ENCODE measurements around the gene NOVA1. TPM values are rescaled to one million over a fixed set of nuclear protein-coding genes. Genes with fewer than 3 reads are reported as not detected.

Gene NOVA1
- total RNA-seq, 1 donor from 2014 or later = 11.7 TPM

DNA sequence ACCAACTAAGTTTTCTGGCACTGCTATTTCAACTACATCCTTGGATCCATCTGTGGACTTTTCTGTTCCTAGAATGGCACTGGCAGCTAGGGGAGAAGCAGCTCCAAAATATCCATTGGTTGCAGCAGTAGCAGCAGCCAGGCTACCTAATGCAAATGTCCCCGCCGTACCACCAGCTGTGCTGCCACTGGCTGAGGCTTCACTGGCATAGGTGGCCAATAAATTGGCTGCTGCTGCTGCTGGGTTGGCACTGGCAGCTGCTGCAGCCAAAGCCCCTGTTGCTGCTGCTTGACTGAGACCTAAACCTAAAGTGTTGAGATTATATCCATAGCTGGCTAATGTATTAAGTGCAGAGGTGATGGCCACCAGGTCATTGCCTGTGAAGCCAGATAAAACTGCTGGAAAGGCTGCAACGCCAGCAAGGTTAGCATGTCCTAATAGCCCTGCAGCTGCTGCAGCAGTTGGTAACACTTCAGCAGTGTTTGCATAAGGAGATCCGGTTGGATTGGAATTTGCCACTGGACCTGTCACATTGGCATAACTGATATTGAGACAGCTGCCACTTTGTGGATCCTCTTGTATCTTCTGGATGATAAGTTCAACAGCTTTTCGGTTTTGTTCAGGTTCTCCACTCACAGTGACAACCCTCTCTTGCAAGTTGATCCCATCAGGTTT, 149.5 kb downstream of the NOVA1 start:
- DNase-seq (ENCODE audit: low spot score) = no peak

DNA sequence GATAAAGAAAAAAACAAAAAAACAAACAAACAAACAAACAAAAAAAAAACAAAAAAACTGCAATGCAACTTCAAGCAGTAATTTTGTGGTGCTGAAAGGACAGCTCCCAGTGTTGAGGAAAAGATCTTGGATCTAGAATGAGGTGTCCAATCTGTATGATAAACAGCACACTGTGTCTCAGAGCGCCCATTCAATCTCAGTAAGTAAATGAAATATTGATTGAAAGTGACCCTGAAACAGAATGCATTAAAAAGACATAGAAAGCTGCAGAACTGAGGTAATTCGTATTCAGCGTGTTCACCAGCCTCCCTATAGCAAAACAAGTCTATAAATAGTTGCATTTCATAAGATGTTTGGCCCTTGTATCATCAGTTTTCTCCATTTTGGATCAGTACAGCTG, 153.0 kb downstream of the NOVA1 start:
- no peak for DNase-seq (ENCODE audit: low spot score)

DNA sequence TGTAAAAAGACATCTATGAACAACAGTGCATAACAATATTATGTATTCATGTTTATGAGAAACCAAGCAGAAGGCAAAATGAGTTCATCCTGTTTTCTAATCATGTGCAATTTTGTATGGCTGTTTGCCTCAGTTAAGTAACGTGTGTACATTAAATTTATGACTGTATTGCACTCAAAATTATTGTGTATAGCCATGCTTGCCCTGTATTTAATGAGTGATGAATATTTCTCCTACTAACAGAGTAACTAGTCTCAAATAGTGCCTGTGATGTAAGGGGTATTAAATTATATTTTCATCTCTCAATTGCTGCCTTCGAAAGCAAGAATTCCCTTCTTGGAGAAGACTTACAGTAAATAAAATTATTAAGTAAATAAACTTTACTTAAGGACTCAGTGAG, 154.2 kb downstream of the NOVA1 start:
- DNase-seq (ENCODE audit: low spot score) = no peak

DNA sequence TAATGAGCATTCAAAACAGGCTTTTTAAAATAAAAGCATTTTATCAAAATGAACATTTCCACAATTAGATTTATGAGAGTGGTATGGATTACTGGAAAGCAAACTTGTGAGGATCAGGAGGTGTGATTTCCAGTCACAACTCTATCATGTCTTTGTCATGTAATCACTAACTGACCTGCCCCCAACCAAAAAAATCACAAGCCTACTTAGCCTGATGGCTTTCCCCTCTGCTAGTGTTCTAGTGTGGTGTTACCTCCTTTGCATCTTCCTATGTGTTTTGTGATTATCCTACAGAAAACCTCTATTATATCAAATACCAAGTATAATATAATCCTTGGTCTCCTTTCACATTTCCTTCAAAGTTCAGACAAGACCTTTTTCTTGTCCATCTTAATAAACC, 168.6 kb downstream of the NOVA1 start:
- no peak for DNase-seq (ENCODE audit: low spot score)

DNA sequence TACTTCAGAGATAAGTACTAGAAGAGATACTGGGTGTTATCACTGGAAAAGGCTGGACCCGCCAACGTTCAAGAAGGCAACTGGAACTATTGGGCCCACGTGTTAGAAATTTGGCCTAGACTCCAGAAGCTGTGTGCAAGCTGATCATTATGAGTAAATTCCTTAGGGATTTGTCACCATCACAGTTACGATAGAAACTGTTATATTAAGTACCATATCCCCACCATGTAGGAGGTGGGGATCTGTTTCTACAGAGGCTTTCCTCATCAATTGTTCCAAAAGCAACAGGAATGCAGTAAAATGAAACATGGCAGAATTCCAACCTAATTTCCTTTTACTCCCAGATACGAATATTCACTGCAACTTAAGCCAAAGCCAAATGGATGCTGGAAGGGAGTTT, 170.7 kb downstream of the NOVA1 start:
- DNase-seq (ENCODE audit: low spot score) = no peak

DNA sequence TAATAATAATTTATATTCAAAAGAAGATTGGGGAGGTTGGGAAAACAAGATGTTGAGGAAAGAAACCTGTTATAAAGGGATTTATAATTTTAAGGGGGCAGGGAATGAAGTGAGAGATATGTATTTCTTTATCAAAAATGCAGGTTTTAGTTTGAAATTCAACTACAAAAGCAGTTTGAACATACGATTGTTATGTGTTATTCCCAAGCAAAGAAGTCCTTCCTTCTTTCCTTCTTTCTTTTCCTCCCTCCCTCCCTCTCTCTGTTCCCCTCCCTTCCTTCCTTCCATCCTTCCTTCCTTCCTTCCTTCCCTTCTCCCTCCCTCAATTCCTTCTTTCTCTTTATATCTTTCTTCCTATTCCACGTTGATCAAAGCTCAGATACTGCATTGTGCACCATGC, 173.3 kb downstream of the NOVA1 start:
- DNase-seq (ENCODE audit: low spot score) = no peak

DNA sequence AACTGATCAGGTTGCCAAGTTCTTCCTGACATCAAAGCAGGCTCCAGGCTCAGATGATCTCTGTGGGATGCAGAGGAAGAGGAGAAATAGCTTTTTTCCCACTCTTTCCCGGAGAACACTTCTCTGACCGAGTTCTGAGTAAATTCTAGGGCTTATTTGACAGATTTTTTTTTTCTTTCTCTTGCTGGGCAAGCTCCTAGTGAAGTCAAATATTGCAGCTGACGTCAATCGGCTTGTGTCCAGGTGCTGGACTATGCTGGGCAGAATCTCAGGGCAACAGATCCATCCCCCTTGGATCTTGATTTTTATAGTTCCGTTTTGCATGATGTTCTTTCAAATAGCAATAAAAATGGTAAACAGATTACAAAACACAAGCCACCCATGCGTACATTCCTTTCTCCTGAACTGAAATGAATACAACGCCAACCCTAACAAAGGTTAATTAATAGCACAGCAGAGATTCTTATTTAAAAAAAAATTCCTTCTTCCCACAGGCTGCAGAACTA, 182.2 kb downstream of the NOVA1 start:
- DNase-seq (ENCODE audit: low spot score) = no peak

DNA sequence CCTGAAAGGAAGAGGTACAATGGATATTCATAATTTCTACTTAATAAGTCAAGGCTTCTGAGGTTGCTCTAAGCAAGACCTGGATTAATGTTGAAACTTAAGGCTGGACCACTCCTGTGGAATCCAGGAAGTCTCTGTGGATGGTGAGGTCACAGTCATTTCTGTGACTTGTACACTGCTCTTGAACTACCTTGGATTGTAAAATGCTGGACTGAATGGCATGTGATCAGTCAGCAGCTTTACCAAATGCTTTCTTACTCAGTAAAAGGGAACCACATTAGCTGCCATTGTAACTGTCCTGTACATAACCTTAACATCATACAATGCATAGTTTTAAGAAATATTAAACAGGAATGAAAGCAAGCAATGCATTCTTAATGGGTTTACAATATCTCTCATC, 182.9 kb downstream of the NOVA1 start:
- DNase-seq (ENCODE audit: low spot score) = no peak

DNA sequence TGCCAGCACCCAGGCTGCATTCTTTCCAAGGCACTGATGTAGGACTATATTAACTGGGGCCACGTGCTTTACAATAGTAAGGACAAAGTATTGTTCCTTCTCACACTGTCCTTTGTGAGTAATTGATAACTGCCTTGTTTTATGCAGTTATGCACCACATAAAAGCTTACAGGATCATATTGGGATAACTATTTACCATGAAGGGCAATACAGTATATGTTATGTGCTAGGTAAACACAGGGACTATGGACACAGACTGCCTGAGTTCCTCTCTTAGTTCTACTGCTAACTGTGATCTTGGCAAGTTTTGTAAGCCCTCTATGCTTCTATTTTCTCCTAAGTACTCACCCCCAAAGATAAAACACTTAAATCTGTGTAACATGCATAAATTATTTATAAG, 183.7 kb downstream of the NOVA1 start:
- DNase-seq (ENCODE audit: low spot score) = no peak

DNA sequence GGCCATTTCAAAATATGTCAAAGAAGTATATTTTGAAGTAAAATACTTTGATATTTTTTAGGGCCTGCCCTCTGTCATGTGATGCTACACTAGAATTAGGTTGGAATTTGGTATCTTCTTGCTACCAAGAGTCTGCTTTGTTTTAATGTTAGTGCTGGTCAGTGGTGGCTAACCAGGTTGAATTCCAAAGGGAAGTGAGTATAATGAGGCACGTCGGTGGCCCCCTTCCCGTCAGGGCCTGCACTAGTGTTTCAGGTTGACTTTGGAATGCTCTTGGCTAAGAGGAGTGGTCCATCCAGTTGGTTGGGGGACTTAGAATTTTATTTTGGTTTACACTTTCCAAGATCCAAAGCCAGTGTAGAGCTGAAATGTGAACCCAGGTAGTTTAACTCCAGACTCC, 185.4 kb downstream of the NOVA1 start:
- no peak for DNase-seq (ENCODE audit: low spot score)

DNA sequence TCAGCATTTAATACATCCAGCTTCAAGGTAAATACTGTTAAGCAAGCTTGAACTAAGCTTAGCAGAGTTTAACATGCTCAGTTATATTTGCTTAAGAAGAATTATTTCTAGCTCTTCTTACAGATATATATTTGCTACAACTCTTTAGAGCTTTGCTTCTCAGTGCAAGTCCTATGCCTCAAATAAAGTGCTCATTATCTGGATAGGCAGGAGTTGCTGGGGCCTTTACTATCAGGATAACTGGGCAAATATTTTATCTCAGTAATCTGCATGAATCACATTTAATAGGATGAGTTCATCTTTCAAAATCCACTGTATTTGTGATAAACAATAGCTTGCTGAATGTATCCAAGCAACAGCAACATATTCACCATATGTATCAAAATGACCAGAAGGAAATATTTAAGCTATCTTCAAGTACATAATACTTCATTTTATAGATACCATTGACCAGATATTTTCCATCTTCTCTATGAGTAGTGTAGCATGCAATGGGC, 187.6 kb downstream of the NOVA1 start:
- DNase-seq (ENCODE audit: low spot score) = no peak

DNA sequence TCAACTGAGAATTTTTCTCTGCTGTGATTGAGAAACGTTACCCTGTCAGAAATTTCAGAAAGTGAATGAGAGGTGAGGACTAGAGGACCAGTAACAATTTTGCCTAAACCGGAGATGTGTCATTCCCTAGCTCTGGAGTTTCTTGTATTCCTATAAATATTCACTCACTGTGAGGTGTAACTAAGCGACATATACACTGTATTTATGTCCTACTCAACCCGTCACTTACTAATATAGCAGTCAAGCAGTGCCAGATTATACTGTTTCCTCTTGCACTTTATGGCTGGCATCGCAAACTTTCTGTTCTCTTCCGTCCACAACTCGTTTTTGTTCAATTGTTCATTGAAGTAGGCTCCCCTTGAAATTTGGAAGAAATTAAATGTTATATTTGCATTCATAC, 192.9 kb downstream of the NOVA1 start:
- no peak for DNase-seq (ENCODE audit: low spot score)

DNA sequence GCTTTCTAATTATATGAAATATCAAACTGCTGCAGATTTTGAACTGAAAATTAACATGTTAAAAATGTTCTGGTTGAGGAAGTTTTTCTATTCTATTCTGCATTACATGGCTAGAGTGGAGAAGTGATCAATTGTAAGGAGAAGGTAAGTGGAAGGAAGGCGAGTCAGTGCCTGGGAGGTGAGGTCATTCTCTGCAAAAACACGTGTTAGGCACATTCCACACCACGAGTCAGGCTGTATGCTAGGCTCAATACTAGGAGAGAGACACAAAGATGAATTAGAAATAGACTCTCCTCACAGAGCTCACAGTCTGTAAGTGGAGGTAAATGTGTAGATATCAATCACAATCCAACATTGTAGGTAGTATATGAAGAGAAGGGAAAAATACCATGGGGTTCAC, 194.1 kb downstream of the NOVA1 start:
- no peak for DNase-seq (ENCODE audit: low spot score)

DNA sequence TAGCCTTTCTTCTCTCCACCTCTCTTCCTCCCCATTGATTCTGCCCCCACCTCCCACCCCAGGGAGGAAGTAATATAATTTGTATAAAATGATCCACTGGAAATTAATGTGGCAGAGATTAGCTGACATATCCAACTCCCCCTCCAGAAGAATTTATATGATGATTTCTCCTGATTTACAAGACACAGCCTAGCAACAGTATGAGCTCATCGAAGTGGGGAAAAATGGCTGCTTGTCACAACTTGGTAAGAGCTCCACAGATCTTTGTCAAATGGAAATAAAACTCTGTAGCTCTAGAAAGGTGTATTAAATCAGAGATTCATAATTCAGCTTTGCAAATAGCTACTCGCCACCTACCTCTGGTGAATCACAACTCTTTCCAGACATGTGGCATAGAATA, 195.7 kb downstream of the NOVA1 start:
- DNase-seq (ENCODE audit: low spot score) = no peak

DNA sequence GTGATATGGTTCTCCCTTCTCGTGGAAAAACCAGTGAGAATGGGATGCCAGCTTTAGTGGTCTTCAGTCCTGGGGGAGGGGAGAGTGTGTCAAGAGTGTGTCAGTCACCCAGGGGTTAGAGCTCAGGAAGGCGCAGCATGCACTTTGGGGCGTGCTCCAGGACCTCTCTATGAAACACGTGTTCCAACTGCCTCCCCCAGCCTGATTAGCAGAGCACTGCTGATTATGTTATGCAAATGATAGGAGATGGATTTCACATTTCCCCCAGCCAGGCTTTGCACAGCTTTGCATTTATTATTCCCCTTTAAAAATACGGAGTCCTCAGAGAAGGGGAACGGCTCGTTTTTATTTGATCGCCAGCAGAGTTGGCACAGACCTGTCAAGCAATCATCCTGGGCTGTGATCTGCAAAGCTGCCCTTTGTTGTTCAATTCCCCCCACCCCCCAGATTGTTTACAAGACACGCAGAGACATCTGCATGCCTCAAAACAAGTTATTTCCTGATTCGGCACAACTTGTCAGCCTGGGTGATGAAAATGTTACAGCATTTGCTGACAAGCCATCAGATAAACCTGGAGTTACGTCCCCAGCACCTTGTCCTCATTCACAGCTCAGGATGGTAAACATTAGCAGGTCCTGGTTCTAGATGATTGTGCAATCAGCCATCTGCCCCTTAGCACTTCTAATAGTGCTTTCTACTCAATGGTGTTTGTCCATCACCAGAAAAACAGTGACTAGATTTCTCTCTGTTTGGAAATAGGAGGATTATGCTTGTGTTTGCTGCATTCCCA, 196.5 kb downstream of the NOVA1 start:
- DNase-seq (ENCODE audit: low spot score) = no peak

DNA sequence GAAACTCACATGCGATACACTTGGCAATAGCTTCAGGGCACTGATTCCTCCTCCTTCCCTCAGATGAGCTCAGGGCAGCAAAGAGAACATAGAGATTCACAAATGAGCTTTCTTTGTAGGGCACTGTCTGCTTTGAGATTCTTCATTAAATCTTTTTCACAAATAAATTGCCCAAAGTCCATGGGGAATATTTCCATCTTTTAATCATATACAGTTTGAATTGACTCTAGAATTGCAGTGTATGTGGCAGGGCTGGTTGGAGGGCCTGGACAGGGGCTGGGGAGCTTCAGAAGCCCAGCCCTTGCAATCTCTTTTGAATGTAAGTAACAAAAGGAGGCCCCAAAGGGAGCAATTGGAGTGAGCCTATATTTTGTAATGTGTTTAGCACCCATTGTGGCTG, 197.5 kb downstream of the NOVA1 start:
- no peak for DNase-seq (ENCODE audit: low spot score)

DNA sequence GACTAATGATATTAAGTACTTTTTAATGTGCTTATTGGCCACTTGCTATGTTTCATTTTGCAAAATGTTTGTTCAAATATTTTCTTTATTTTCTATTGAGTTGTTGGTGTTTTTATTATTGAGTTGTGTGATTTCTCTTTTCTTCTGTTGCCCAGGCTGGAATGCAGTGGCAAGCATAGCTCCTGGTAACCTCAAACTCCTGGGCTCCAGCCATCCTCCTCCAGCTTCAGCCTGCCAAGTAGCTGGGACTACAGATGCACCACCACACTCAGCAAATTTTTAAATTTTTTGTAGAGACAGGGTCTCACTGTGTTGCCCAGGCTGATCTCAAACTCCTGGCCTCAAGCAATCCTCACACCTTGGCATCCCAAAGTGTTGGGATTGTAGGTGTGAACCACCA, 199.2 kb downstream of the NOVA1 start:
- DNase-seq (ENCODE audit: low spot score) = no peak

All from mesenteric fat pad (tissue), 1 donor.